AML-193 (cell line): ENCODE data around the gene HIVEP2.

ENCODE experiments used
- DNase-seq, 2 experiments: peaks; one replicate each; lab custom pipeline; 2025; lab: John Stamatoyannopoulos, UW

HIVEP2 gene

GRCh38 chr6:142729618-142730017 lies 215.4 kb downstream of the HIVEP2 start:
- DNase-seq, result no peak

GRCh38 chr6:142728910-142729481 lies 216.0 kb downstream of the HIVEP2 start:
- DNase-seq, result no peak

GRCh38 chr6:142728364-142728763 lies 216.6 kb downstream of the HIVEP2 start:
- DNase-seq, result no peak

GRCh38 chr6:142726616-142727015 lies 218.4 kb downstream of the HIVEP2 start:
- DNase-seq, result no peak

- DNase-seq, result no peak
Observed at GRCh38 chr6:142725024-142725770, 219.8 kb downstream of the HIVEP2 start.

GRCh38 chr6:142722841-142723240 lies 222.1 kb downstream of the HIVEP2 start:
- DNase-seq, result no peak

- no peak for DNase-seq
Observed at GRCh38 chr6:142722012-142722411, 223.0 kb downstream of the HIVEP2 start.

GRCh38 chr6:142721215-142721920 lies 223.6 kb downstream of the HIVEP2 start:
- DNase-seq, result peak; percentile 65 to 67

GRCh38 chr6:142718667-142719191 lies 226.2 kb downstream of the HIVEP2 start:
- DNase-seq, result no peak

- DNase-seq, result no peak
Observed at GRCh38 chr6:142716097-142716496, 228.9 kb downstream of the HIVEP2 start.

GRCh38 chr6:142714951-142715785 lies 229.8 kb downstream of the HIVEP2 start:
- DNase-seq, result no peak

GRCh38 chr6:142713959-142714358 lies 231.0 kb downstream of the HIVEP2 start:
- no peak for DNase-seq

GRCh38 chr6:142712231-142712630 lies 232.7 kb downstream of the HIVEP2 start:
- DNase-seq, result no peak

GRCh38 chr6:142708651-142709050 lies 236.3 kb downstream of the HIVEP2 start:
- no peak for DNase-seq

GRCh38 chr6:142707255-142707654 lies 237.7 kb downstream of the HIVEP2 start:
- DNase-seq, result no peak

- DNase-seq, result no peak
Observed at GRCh38 chr6:142706210-142706609, 238.8 kb downstream of the HIVEP2 start.

GRCh38 chr6:142705054-142705453 lies 239.9 kb downstream of the HIVEP2 start:
- DNase-seq, result peak; percentile 30 to 42

GRCh38 chr6:142702501-142703460 lies 242.2 kb downstream of the HIVEP2 start:
- DNase-seq, result peak; percentile 92 to 94
